Measurements from ENCODE around the gene GPR25. TPM values are rescaled to one million over a fixed set of nuclear protein-coding genes. Genes with fewer than 3 reads are reported as not detected.

Gene GPR25
- total RNA-seq, 1 experiment from 2014 or later, result not detected

DNA sequence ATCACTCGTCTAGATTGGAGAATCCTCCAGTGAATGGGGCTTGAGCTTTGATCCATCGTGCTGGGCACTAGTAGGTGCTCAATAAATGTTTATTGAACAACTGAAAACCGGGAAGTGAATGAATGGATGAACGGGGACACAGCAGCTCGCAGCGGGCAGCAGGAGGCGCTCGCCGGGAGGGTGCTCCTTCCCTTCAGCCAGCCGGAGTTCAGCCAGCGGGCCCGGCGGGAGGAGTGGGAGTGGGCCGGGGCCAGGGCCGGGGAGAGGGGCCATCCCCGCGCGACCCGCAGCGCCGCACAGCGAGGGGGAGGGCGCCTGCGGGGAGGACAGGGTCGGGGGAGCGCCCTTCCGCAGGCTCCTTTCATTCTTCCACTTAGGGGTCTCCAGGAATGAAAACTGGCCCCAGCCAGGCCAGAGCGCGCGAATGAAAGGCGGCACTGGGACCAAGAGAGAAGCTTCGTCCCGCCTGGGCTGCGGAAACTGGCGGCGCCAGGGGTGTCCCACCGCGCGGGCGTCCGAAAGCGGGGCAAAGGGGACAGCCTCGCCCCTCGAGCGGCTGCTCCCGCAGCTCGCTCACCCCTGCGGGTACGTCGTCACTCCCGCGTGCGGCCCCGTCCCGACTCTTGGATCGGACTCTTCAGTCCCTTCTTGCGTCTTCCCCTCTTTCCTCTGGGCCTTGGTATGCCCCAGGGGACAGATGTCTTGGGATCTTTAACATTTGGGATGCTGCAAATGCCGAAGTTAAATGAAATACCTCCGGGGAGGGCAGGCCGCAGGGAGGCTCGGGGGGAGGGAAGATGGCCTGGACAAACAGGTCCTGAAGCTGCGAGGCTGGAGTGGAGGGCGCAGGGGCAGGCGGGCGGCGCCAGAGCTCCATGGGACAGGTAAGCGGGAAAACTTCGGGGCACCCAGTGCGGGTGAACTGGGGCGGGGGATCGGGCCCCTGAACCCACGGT lies 18.3 kb downstream of the GPR25 start (continued):
- TF ChIP-seq ZNF671 (CRISPR knock-in tag; IDR thresholded peaks at IDR 0.05) (no peak), E2F4 (CRISPR knock-in tag; IDR thresholded peaks at IDR 0.05; ENCODE audit: borderline replicate concordance, low read depth) (0 out of 2 replicates have a peak, but pooled peaks have one; percentile 13), RORB (CRISPR knock-in tag; IDR thresholded peaks at IDR 0.05) (no peak), MYBL2 (CRISPR knock-in tag; IDR thresholded peaks at IDR 0.05) (peak; percentile 21; the same call in 1 of the 2 replicates), JUN (CRISPR knock-in tag; IDR thresholded peaks at IDR 0.05) (no peak), MXD4 (CRISPR knock-in tag; IDR thresholded peaks at IDR 0.05; ENCODE audit: borderline replicate concordance) (no peak), EMX1 (CRISPR knock-in tag; IDR thresholded peaks at IDR 0.05) (0 out of 2 replicates have a peak, but pooled peaks have one; percentile 29), ZMAT4 (CRISPR knock-in tag; IDR thresholded peaks at IDR 0.05) (no peak), CDX4 (CRISPR knock-in tag; IDR thresholded peaks at IDR 0.05; ENCODE audit: borderline replicate concordance) (no peak), ZNF425 (CRISPR knock-in tag; conservative IDR thresholded peaks at IDR 0.05) (no peak), ZNF317 (CRISPR knock-in tag; IDR thresholded peaks at IDR 0.05; ENCODE audit: borderline replicate concordance, low read depth) (no peak), ATF6 (CRISPR knock-in tag; IDR thresholded peaks at IDR 0.05) (no peak), PRRX2 (CRISPR knock-in tag; IDR thresholded peaks at IDR 0.05) (no peak), ZNF396 (CRISPR knock-in tag; IDR thresholded peaks at IDR 0.05; ENCODE audit: borderline replicate concordance) (no peak), ERG (CRISPR knock-in tag; IDR thresholded peaks at IDR 0.05) (no peak), ZNF232 (CRISPR knock-in tag; IDR thresholded peaks at IDR 0.05) (no peak), CREM (CRISPR knock-in tag; IDR thresholded peaks at IDR 0.05) (0 out of 2 replicates have a peak, but pooled peaks have one; percentile 31), KAT7 (CRISPR knock-in tag; IDR thresholded peaks at IDR 0.05; ENCODE audit: borderline replicate concordance) (no peak), SMAD3 (CRISPR knock-in tag; IDR thresholded peaks at IDR 0.05; ENCODE audit: borderline replicate concordance) (0 out of 2 replicates have a peak, but pooled peaks have one; percentile 5), TCF7 (CRISPR knock-in tag; IDR thresholded peaks at IDR 0.05; ENCODE audit: low read depth) (no peak), ZNF416 (CRISPR knock-in tag; IDR thresholded peaks at IDR 0.05) (no peak), ETV6 (CRISPR knock-in tag; IDR thresholded peaks at IDR 0.05) (0 out of 2 replicates have a peak, but pooled peaks have one; percentile 10), ZNF512 (CRISPR knock-in tag; IDR thresholded peaks at IDR 0.05; ENCODE audit: borderline replicate concordance) (no peak), TEAD4 (CRISPR knock-in tag; IDR thresholded peaks at IDR 0.05) (no peak)
- TF ChIP-seq, protein P1, sequence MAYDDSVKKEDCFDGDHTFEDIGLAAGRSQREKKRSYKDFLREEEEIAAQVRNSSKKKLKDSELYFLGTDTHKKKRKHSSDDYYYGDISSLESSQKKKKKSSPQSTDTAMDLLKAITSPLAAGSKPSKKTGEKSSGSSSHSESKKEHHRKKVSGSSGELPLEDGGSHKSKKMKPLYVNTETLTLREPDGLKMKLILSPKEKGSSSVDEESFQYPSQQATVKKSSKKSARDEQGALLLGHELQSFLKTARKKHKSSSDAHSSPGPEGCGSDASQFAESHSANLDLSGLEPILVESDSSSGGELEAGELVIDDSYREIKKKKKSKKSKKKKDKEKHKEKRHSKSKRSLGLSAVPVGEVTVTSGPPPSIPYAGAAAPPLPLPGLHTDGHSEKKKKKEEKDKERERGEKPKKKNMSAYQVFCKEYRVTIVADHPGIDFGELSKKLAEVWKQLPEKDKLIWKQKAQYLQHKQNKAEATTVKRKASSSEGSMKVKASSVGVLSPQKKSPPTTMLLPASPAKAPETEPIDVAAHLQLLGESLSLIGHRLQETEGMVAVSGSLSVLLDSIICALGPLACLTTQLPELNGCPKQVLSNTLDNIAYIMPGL (CRISPR knock-in tag; IDR thresholded peaks at IDR 0.05), result peak; percentile 88
- TF ChIP-seq, protein P2, sequence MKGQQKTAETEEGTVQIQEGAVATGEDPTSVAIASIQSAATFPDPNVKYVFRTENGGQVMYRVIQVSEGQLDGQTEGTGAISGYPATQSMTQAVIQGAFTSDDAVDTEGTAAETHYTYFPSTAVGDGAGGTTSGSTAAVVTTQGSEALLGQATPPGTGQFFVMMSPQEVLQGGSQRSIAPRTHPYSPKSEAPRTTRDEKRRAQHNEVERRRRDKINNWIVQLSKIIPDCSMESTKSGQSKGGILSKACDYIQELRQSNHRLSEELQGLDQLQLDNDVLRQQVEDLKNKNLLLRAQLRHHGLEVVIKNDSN (CRISPR knock-in tag; IDR thresholded peaks at IDR 0.05), result peak; percentile 8; the same call in 1 of the 2 replicates

Data from WTC11 (cell line).